ENCODE results near the gene DIAPH3. TPM values are rescaled to one million over a fixed set of nuclear protein-coding genes. Genes with fewer than 3 reads are reported as not detected.
"Not testable (repeated sequence)": the region's sequence is repeated elsewhere in the genome, so short reads cannot be mapped to it uniquely, and the experiment has no call there.

The DIAPH3 gene
- total and polyA plus RNA-seq, 4 donors, result 0.35 to 6.7 (median 1.1) TPM

DNA sequence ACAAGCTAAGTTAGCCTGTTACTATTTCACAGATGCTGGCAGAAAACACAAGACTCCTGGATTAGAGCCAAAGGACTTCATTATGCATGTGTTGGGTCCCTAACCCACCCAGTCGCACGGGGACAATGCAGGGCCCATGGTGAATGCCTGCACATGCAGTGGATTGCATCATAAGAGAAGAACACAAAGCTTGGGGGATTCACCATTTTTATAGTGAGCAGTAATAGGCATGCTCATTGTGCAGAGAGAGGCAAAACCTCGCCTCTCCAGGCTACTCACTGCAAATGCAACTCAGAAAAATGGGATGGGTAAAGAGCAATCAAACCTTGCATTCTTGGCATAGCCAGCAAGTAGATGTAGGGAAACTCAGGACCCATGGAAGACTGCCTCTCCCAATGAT lies 115.8 kb downstream of the DIAPH3 start:
- H3K36me3 ChIP-seq (ENCODE audit: control insufficient read depth in 4 of 4, insufficient read depth in 4 of 4, low read length in 4 of 4), result no peaks in the 10 kb centered on the region
- H3K27ac ChIP-seq (ENCODE audit: low read depth in 1 of 2, low read length in 1 of 2), result no peak overlapping the region
- H3K9me3 ChIP-seq (ENCODE audit: control insufficient read depth in 4 of 4, insufficient read depth in 3 of 4, low read length in 3 of 4), result no peaks in the 10 kb centered on the region
- H3K9ac ChIP-seq (ENCODE audit: insufficient read depth in 1 of 2, low read length in 2 of 2), result no peak overlapping the region
- TF ChIP-seq, protein P1, sequence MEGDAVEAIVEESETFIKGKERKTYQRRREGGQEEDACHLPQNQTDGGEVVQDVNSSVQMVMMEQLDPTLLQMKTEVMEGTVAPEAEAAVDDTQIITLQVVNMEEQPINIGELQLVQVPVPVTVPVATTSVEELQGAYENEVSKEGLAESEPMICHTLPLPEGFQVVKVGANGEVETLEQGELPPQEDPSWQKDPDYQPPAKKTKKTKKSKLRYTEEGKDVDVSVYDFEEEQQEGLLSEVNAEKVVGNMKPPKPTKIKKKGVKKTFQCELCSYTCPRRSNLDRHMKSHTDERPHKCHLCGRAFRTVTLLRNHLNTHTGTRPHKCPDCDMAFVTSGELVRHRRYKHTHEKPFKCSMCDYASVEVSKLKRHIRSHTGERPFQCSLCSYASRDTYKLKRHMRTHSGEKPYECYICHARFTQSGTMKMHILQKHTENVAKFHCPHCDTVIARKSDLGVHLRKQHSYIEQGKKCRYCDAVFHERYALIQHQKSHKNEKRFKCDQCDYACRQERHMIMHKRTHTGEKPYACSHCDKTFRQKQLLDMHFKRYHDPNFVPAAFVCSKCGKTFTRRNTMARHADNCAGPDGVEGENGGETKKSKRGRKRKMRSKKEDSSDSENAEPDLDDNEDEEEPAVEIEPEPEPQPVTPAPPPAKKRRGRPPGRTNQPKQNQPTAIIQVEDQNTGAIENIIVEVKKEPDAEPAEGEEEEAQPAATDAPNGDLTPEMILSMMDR (IDR thresholded peaks at IDR 0.05; ENCODE audit: control extremely low read depth, extremely low read depth), result no peak
- ATAC-seq (ENCODE audit: insufficient read depth, low FRiP score), result no peak
- DNase-seq, result peak in 2 of 3 donors; percentile 21 to 25
- 80 to 88% methylated on average over 3 of the region's 3 CpGs for WGBS, 2 donors
- no peak overlapping the region for H3K4me3 ChIP-seq
- H3K4me1 ChIP-seq (ENCODE audit: control insufficient read depth in 5 of 5, insufficient read depth in 5 of 5, low read length in 5 of 5), result no peaks in the 10 kb centered on the region
- H3K27me3 ChIP-seq (ENCODE audit: control insufficient read depth in 3 of 3, insufficient read depth in 3 of 3, low read length in 2 of 3), result no peaks in the 10 kb centered on the region

DNA sequence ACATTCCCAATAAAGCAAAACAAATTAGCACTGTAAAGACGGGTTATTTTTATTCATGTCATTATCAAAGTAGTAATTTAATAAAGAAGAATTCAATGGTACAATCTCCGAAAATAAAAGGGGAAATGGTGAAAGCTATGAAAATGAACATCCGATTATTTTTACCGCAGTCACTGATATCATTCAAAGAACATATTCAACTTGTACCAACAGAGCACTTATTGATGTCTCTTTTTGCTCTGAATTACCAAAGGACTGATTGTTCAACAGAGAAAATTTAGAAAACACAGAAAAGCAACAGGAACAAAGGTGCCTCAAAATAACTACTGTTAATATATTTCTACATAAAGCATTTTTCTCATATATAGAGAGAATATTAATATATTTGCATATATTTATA lies 119.4 kb downstream of the DIAPH3 start:
- WGBS, 2 donors, result 97 to 99% methylated on average over 4 of the region's 4 CpGs
- no peak overlapping the region for H3K9ac ChIP-seq (ENCODE audit: insufficient read depth in 1 of 2, low read length in 2 of 2)
- no peak overlapping the region for H3K27ac ChIP-seq (ENCODE audit: low read depth in 1 of 2, low read length in 1 of 2)
- H3K36me3 ChIP-seq (ENCODE audit: control insufficient read depth in 4 of 4, insufficient read depth in 4 of 4, low read length in 4 of 4), result no peaks in the 10 kb centered on the region
- no peak for DNase-seq
- H3K4me3 ChIP-seq, result no peak overlapping the region
- no peaks in the 10 kb centered on the region for H3K4me1 ChIP-seq (ENCODE audit: control insufficient read depth in 5 of 5, insufficient read depth in 5 of 5, low read length in 5 of 5)
- H3K27me3 ChIP-seq (ENCODE audit: control insufficient read depth in 3 of 3, insufficient read depth in 3 of 3, low read length in 2 of 3), result no peaks in the 10 kb centered on the region
- TF ChIP-seq, protein P1 (IDR thresholded peaks at IDR 0.05; ENCODE audit: control extremely low read depth, extremely low read depth), result no peak
- no peaks in the 10 kb centered on the region for H3K9me3 ChIP-seq (ENCODE audit: control insufficient read depth in 4 of 4, insufficient read depth in 3 of 4, low read length in 3 of 4)
- no peak for ATAC-seq (ENCODE audit: insufficient read depth, low FRiP score)

DNA sequence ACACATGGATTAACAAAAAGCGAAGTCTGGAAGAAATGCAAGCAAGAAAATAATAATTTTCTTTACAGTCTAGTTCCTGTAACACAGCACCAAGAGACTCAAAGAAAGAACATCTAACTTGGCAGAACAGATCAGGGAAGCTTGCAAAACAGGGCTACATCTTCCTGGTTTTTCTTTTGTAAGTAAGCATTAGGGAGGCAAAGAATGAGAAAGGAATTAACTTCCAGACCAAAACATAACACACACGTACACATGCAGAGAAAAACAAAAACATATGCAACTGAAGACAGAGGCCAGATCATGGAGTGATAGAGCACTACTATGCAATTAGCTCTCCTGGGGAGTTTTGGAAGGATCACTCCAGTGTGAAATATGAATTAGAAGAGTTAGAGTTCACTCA lies 120.5 kb downstream of the DIAPH3 start:
- peak in 1 of 3 donors; percentile 28 for DNase-seq
- H3K4me1 ChIP-seq (ENCODE audit: control insufficient read depth in 5 of 5, insufficient read depth in 5 of 5, low read length in 5 of 5), result no peaks in the 10 kb centered on the region
- 72 to 81% methylated on average over 2 of the region's 2 CpGs for WGBS, 2 donors
- H3K4me3 ChIP-seq, result no peak overlapping the region
- no peak for ATAC-seq (ENCODE audit: insufficient read depth, low FRiP score)
- H3K27ac ChIP-seq (ENCODE audit: low read depth in 1 of 2, low read length in 1 of 2), result no peak overlapping the region
- H3K9ac ChIP-seq (ENCODE audit: insufficient read depth in 1 of 2, low read length in 2 of 2), result no peak overlapping the region
- no peaks in the 10 kb centered on the region for H3K9me3 ChIP-seq (ENCODE audit: control insufficient read depth in 4 of 4, insufficient read depth in 3 of 4, low read length in 3 of 4)
- TF ChIP-seq, protein P1 (IDR thresholded peaks at IDR 0.05; ENCODE audit: control extremely low read depth, extremely low read depth), result no peak
- H3K36me3 ChIP-seq (ENCODE audit: control insufficient read depth in 4 of 4, insufficient read depth in 4 of 4, low read length in 4 of 4), result no peaks in the 10 kb centered on the region
- no peaks in the 10 kb centered on the region for H3K27me3 ChIP-seq (ENCODE audit: control insufficient read depth in 3 of 3, insufficient read depth in 3 of 3, low read length in 2 of 3)

DNA sequence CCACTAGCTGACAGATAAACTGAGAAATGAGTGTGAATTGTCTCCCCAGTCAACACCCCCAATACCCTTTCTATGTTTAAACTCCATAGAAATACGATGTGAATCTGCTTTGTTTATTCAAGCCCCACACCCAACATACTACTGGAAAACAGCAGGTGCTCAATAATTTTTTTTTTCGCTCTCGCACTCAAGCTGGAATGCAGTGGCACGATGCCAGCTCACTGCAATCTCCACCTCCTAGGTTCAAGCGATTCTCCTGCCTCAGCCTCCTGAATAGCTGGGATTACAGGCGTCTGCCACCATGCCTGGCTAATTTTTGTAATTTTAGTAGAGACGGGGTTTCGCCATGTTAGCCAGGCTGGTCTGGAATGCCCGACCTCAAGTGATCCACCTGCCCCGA lies 123.1 kb downstream of the DIAPH3 start:
- not testable (repeated sequence) for H3K9ac ChIP-seq (ENCODE audit: insufficient read depth in 1 of 2, low read length in 2 of 2); H3K4me3 ChIP-seq; H3K4me1 ChIP-seq (ENCODE audit: control insufficient read depth in 5 of 5, insufficient read depth in 5 of 5, low read length in 5 of 5); H3K27me3 ChIP-seq (ENCODE audit: control insufficient read depth in 3 of 3, insufficient read depth in 3 of 3, low read length in 2 of 3); H3K36me3 ChIP-seq (ENCODE audit: control insufficient read depth in 4 of 4, insufficient read depth in 4 of 4, low read length in 4 of 4); DNase-seq; ATAC-seq (ENCODE audit: insufficient read depth, low FRiP score); H3K27ac ChIP-seq (ENCODE audit: low read depth in 1 of 2, low read length in 1 of 2); H3K9me3 ChIP-seq (ENCODE audit: control insufficient read depth in 4 of 4, insufficient read depth in 3 of 4, low read length in 3 of 4)
- WGBS, 2 donors, result 89 to 93% methylated on average over 10 of the region's 10 CpGs
